HUDEP-2 (cell line): ENCODE measurements around the gene SOCS7.

ENCODE experiments used
- DNase-seq, 76 experiments: peaks; one replicate each; lab custom pipeline; 2025; ENCODE audit not compliant: unreplicated experiment in 76 of 76; lab: John Stamatoyannopoulos, UW

SOCS7 gene

DNA sequence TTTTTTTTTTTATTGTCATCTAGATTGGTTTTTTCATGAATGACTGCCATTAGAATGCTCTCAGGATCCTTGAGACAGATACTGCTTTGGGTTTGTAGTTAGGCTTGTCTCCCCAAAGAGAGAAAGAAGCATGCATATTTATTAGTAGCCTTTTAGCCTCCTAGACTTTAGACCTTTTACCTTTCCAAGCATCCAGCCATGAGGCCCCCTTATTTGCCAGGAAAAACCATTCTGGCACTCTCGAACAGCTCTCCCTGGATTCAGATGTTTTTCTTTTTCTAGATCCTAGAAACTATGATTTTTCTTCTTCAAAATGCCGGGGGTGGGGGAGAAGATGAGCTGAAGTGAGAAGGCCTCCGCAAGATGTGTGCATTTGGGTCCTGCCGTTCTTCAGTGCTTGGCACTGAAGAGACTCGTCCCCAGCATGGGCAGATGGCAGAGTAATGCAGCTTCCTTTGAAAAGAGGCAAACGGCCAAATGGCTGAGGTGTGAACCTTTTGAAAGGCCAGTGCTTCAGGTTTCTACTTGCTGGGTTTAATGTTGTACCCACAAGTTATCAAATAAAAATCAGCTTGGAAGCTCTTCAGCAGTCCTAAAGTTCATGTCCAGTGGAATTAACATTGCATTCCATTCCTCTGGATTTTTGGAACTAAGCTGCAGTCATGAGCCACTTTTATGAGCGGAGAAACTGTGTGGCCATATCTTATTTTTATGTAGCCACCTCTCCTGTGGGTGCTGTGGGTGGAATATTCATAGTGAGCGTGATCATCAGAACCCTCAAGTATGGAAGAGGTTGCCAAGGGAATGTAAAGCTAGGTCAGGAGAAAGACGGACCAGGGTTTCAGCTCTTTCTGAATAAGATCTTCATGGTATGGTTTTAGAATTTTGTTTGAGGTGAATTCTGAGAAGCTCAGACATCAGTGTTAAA is 7.2 kb downstream of the SOCS7 start:
- DNase-seq, result no peak

DNA sequence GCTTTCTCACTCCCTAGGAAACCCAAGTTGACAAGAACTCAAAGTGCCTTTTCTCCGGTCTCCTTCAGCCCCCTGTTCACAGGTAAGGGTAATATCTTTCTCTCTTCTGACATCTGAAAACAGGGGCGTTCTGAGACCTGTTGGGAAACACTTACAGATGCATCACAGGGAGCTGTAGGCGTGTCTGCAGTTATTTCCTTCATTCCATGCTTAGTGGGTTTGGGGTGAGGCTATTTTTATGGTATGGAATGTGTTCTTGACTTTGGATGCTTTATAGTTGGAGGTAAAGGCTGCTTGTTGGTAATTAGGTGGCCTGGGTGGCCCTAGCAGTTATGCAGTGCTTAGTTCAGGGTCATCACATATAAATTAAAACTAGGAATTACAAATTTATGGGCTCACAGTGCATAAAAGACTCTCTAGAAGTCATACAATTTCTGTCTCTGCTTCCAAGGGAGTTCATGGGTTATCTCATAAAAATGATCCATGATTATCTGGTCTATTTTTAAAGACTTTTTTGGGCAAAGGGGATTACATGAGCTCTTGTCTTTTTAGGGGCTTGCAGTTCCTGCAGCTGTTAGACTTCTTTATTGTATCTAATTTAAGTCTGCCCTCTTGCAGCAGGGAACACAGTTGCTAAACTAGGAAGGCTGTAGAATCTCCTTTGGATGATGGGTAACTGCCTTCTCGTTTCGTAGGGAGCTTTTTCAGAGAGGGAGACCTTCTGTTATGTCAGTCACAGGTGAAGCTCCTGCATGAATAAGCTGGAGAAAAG is 10.2 kb downstream of the SOCS7 start:
- no peak for DNase-seq

DNA sequence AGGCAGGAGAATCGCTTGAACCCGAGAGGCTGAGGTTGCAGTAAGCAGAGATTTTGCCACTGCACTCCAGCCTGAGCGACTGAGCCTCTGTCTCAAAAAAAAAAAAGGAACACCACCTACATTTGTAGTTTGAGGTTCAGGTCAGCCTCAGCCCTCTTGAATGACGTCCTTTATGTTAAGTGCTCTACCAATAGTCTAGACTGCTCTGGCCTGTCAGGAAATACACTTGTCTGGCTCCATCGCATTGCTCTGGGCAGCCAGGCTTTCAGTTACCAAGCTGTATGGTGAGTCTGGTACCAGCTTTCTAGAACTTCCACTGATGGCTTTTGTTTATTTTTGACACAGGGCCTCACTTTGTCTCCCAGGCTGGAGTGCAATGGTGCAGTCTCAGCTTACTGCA is 11.4 kb downstream of the SOCS7 start:
- DNase-seq, result no peak

DNA sequence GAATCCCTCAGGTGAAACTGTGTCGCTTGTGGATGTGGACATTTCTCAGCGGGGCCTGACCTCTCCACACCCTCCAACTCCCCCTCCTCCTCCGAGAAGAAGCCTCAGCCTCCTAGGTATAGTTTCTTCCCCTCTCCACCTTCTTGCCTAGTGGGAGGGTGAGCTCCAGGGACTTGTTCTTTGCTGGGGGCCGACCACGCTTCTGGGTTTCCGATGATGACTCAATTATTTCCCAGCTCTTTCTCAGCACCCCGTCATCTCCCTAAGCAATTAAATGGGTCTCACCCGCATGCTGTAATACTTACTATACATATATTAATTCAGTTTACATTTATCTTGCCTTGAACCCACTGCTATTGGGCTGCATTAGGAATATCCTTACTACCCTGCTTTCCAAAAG is 13.1 kb downstream of the SOCS7 start:
- no peak for DNase-seq

GRCh38 chr17:38369124-38369886 is 17.7 kb downstream of the SOCS7 start:
- no peak for DNase-seq

GRCh38 chr17:38379448-38379847 is 27.8 kb downstream of the SOCS7 start:
- no peak for DNase-seq

- DNase-seq, result no peak
These were observed 43.4 kb downstream of the SOCS7 start for GRCh38 chr17:38395090-38395489.

- no peak for DNase-seq
These were observed 45.6 kb downstream of the SOCS7 start for GRCh38 chr17:38397227-38397626.

DNA sequence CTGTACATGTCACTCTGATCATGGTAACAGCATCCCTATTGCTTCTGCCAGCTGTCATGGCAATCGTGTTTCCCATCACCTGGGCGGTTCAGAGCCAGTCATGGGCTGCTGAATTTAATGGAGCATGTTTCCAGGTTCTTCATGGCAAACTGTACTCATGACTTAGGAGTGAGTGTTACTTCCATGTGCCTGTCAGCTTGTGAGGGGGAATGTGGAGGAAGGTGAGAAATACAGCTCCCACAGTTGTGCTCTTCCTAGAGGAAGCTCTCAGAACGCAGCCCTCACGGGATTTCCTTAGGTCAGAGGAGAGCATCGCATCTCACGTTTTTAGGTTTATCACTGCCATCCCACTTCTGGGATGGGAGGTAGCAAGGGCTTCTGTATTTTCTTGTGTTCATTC is 48.6 kb downstream of the SOCS7 start:
- DNase-seq, result no peak

GRCh38 chr17:38401459-38401858 is 49.8 kb downstream of the SOCS7 start:
- DNase-seq, result no peak

DNA sequence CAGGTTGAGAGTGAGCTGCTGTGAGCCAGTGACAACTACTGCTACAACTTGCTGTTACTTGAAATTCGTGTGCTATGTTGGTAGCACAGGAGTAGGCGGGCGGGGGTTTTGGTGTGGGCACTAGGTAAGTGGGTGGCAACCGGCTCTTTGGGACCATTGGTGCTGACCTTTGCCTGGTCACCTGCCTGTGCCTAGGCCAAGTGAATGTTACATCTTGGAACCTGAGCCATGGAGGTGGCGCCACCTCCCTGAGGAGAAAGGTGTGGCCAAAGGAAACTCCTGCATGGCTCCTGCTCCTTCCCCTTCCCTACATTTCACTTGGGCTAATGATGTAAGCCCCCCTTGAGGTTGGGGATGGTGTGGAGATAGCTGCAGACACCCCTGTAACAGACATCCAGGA is 51.3 kb downstream of the SOCS7 start:
- no peak for DNase-seq

DNA sequence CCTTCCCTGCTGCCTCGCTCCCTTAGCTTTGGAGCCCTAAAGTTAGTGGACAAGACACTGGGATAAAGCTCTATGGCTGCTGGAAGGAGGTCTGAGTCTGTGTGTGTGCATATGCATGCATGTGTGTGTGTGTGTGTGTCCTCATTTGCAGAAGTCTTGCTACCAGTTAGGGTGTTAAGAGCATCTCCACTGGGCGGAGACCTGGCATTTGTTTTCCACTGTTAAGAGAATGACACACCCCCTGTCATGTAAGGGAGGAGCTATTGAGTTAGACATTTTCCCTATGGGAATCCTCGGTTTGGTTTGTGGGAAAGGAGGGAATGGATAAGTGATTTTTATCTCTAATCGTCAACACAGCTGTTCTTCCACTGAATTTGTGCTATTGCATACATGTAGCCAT is 51.8 kb downstream of the SOCS7 start:
- peak in 40 of 76 experiments; percentile 2 to 65 (median 32) for DNase-seq

- DNase-seq, result no peak
These were observed 52.7 kb downstream of the SOCS7 start for GRCh38 chr17:38404174-38404943.

DNA sequence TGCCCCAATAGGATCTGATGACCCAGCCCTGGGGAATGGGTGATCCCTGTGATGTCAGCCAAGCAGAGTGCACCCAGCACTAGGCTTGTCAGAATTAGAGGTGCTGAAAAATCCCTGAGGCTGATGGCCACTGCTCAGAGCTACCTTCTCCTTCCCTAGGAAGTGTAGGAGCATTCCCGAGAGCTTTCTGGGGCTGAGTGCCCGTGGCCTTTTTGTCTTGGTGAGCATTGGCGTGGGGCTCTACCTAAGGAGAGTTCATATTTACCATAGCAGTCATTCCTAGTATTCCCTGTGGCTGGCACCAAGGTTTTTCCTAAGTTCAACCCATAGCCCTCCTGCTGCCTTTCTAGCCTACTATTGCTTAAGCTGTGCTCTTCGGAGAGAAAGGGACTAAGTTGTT is 54.0 kb downstream of the SOCS7 start:
- no peak for DNase-seq

DNA sequence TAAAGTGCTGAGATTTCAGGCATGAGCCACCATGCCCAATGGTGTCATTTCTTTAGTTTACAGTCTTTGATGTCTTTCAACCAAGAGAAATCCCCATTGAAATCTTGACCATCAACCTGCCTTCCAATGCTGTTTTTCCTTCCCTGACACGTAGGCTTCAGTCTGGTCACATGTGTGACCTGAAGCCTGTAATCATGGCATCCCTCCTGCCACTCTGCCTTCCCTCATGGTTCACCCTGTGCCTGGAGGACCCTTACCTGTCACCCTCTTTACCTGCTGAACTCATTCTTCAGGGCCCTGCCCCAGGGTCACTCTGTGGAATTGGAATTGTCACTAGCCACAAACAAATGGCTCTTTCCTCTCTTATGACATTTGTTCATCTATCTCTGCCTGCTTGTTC is 58.6 kb downstream of the SOCS7 start:
- no peak for DNase-seq

- DNase-seq, result peak in 8 of 76 experiments; percentile 7 to 27 (median 18)
These were observed 63.9 kb downstream of the SOCS7 start for GRCh38 chr17:38415250-38416194.

DNA sequence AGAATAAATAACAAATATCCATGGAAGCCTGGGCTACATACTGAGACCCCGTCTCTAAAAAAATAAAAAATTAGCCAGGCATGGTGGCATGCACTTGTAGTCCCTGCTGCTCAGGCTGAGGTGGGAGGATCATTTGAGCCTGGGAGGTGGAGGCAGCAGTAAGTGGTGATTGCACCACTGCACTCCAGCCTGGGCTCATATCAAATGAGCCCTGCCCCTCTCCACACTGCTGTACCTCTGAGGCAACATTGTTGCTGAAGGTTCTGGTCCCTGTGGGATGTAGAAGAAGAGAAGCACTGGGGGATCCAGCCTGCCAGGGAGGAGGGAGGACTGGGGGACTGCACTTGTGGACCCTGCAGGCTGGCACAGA is 65.2 kb downstream of the SOCS7 start:
- peak in 59 of 76 experiments; percentile 7 to 79 (median 44) for DNase-seq

- peak in 52 of 76 experiments; percentile 10 to 79 (median 45) for DNase-seq
These were observed 65.7 kb downstream of the SOCS7 start for GRCh38 chr17:38417210-38417951.
